GM23248 (cell line): ENCODE data around the gene USP6NL. TPM values are rescaled to one million over a fixed set of nuclear protein-coding genes. Genes with fewer than 3 reads are reported as not detected.

ENCODE experiments used
- DNase-seq: peaks from one replicate; pipeline ENCODE4 v3.0.0-alpha.2; 2015
- H2AFZ ChIP-seq: fragments of 200-600 bp; sonication (generic); 2 replicates; pipeline ENCODE4 v1.6.1; 2016; ENCODE audit warnings: antibody characterized with exemption
- H3F3A ChIP-seq: fragments of 200-600 bp; sonication (generic); 2 replicates; pipeline ENCODE4 v1.6.1; 2016; ENCODE audit warnings: mild to moderate bottlenecking, antibody characterized with exemption, mixed run types; ENCODE audit not compliant: insufficient read depth
- H3K27ac ChIP-seq: fragments of 200-600 bp; sonication (generic); 2 replicates; pipeline ENCODE4 v1.5.1; 2016; ENCODE audit warnings: mild to moderate bottlenecking
- H3K27me3 ChIP-seq: fragments of 200-600 bp; sonication (generic); replicated peaks from 2 replicates; pipeline ENCODE4 v1.6.1; 2016; ENCODE audit warnings: mild to moderate bottlenecking; ENCODE audit not compliant: insufficient read depth
- H3K36me3 ChIP-seq: fragments of 200-600 bp; sonication (generic); 2 replicates; pipeline ENCODE4 v1.6.1; 2016; ENCODE audit warnings: low read depth, mild to moderate bottlenecking
- H3K4me1 ChIP-seq: fragments of 200-600 bp; sonication (generic); 2 replicates; pipeline ENCODE4 v1.6.1; 2016; ENCODE audit warnings: mild to moderate bottlenecking; ENCODE audit not compliant: insufficient read depth
- H3K4me2 ChIP-seq: fragments of 200-600 bp; sonication (generic); one replicate; pipeline ENCODE4 v1.6.1; 2016; ENCODE audit warnings: mild to moderate bottlenecking; ENCODE audit not compliant: unreplicated experiment
- H3K4me3 ChIP-seq: fragments of 200-600 bp; sonication (generic); 2 replicates; pipeline ENCODE4 v1.5.1; 2016; ENCODE audit warnings: mild to moderate bottlenecking
- H3K79me2 ChIP-seq: fragments of 200-600 bp; sonication (generic); 2 replicates; pipeline ENCODE4 v1.6.1; 2016; ENCODE audit warnings: mild to moderate bottlenecking; ENCODE audit not compliant: insufficient read depth
- H3K9ac ChIP-seq: fragments of 200-600 bp; sonication (generic); 2 replicates; pipeline ENCODE4 v1.6.1; 2016; ENCODE audit warnings: mild to moderate bottlenecking
- H3K9me2 ChIP-seq: fragments of 200-600 bp; sonication (generic); 2 replicates; pipeline ENCODE4 v1.6.1; 2016; ENCODE audit warnings: mixed run types, mild to moderate bottlenecking, moderate library complexity; ENCODE audit not compliant: insufficient read depth
- H3K9me3 ChIP-seq: fragments of 200-600 bp; sonication (generic); one replicate; pipeline ENCODE4 v1.6.1; 2017; ENCODE audit warnings: low read depth
- H4K20me1 ChIP-seq: fragments of 200-600 bp; sonication (generic); 2 replicates; pipeline ENCODE4 v1.6.0; 2016; ENCODE audit not compliant: insufficient read depth
- EZH2 ChIP-seq: fragments of 200-600 bp; sonication (generic); IDR thresholded peaks from 2 replicates; pipeline ENCODE4 v1.6.1; 2018; ENCODE audit warnings: antibody characterized with exemption, mild to moderate bottlenecking; ENCODE audit not compliant: insufficient read depth, poor library complexity, severe bottlenecking
- EZH2phosphoT487 ChIP-seq: fragments of 200-600 bp; sonication (generic); IDR thresholded peaks from 2 replicates; pipeline ENCODE4 v1.6.1; 2018; ENCODE audit warnings: antibody characterized with exemption, moderate library complexity, mild to moderate bottlenecking, low read depth; ENCODE audit not compliant: insufficient read depth
- WGBS, 2 experiments: methylation state at CpG; one replicate each; pipeline ENCODE4 v1.1.6; 2015 to 2017; ENCODE audit warnings: low lambda C conversion rate in 2 of 2, low coverage in 1 of 2; ENCODE audit errors: missing lambda C conversion rate in 2 of 2; 5-methylcytosine and 5-hydroxymethylcytosine counted together
- in situ Hi-C: fragments of 300-500 bp; cut with MboI; formaldehyde crosslinking; loops from 2 replicates; pipeline ENCODE4 v1.15.0; 2020
- polyA plus RNA-seq: library from polyadenylated mRNA; unstranded; fragments of >200 nt; fragmentation: Nextera tagmentation; extraction: Ambion mirVana; gene quantifications from 2 replicates; pipeline ENCODE4 v1.2.1, GENCODE V29; 2016
- total RNA-seq: library from RNA; depleted of rRNA; stranded (reverse); fragments of >200 nt; shearing (Covaris generic); gene quantifications from 2 replicates; pipeline ENCODE4 v1.2.3, GENCODE V29; 2014

Gene USP6NL
- total and polyA plus RNA-seq, 2 experiments from 2014 or later = 4.4 to 9.2 TPM

- H3K79me2 ChIP-seq = peaks cover 12% of the 10 kb centered on the region; the same call in 1 of the 2 replicates
- no peak overlapping the region for H3K4me3 ChIP-seq
Observed at GRCh38 chr10:11553773-11554381, 57.6 kb downstream of the USP6NL start.

GRCh38 chr10:11551916-11552602 lies 59.4 kb downstream of the USP6NL start:
- H3F3A ChIP-seq = peaks cover 23% of the 10 kb centered on the region
- no peak for TF ChIP-seq EZH2
- no peak for TF ChIP-seq EZH2phosphoT487
- no peaks in the 10 kb centered on the region for H3K36me3 ChIP-seq
- H3K9me2 ChIP-seq = no peaks in the 10 kb centered on the region
- in situ Hi-C loops = no loop called here
- no peak overlapping the region for H2AFZ ChIP-seq
- H3K9ac ChIP-seq = 0 out of 2 replicates have a peak overlapping the region, but pooled peaks have one; percentile 22
- no peaks in the 10 kb centered on the region for H3K9me3 ChIP-seq
- peak; percentile 92 for DNase-seq
- no peaks in the 10 kb centered on the region for H3K27me3 ChIP-seq
- H3K4me2 ChIP-seq = peak overlapping the region; percentile 78
- peaks cover 12% of the 10 kb centered on the region; the same call in 1 of the 2 replicates for H3K79me2 ChIP-seq
- H4K20me1 ChIP-seq = no peaks in the 10 kb centered on the region
- H3K4me1 ChIP-seq = peaks cover 17% of the 10 kb centered on the region
- peak overlapping the region; percentile 41 for H3K4me3 ChIP-seq
- H3K27ac ChIP-seq = peak overlapping the region; percentile 69
- 16% methylated on average over 4 of the region's 4 CpGs for WGBS, 2 experiments

More at GRCh38 chr10:11553773-11554381, 57.6 kb downstream of the USP6NL start:
- no peaks in the 10 kb centered on the region for H3K9me2 ChIP-seq
- no peak overlapping the region for H3K9ac ChIP-seq
- H3K36me3 ChIP-seq = no peaks in the 10 kb centered on the region
- DNase-seq = no peak
- peaks cover 23% of the 10 kb centered on the region for H3F3A ChIP-seq
- H3K9me3 ChIP-seq = no peaks in the 10 kb centered on the region
- no peak overlapping the region for H3K27ac ChIP-seq
- H2AFZ ChIP-seq = no peak overlapping the region
- H4K20me1 ChIP-seq = no peaks in the 10 kb centered on the region
- peaks cover 17% of the 10 kb centered on the region for H3K4me1 ChIP-seq
- in situ Hi-C loops = no loop called here
- no peaks in the 10 kb centered on the region for H3K27me3 ChIP-seq
- no peak overlapping the region for H3K4me2 ChIP-seq
- no peak for TF ChIP-seq EZH2phosphoT487
- WGBS, 2 experiments = 98 to 99% methylated on average over 6 of the region's 6 CpGs

GRCh38 chr10:11551104-11551503 lies 60.3 kb downstream of the USP6NL start:
- H3K27ac ChIP-seq = 0 out of 2 replicates have a peak overlapping the region, but pooled peaks have one; percentile 69
- H3K9ac ChIP-seq = no peak overlapping the region
- H3F3A ChIP-seq = peaks cover 30% of the 10 kb centered on the region
- no peaks in the 10 kb centered on the region for H4K20me1 ChIP-seq
- H3K9me2 ChIP-seq = no peaks in the 10 kb centered on the region
- H2AFZ ChIP-seq = no peak overlapping the region
- in situ Hi-C loops = no loop called here
- DNase-seq = no peak
- no peaks in the 10 kb centered on the region for H3K9me3 ChIP-seq
- TF ChIP-seq EZH2phosphoT487 (no peak), EZH2 (no peak)
- peaks cover 12% of the 10 kb centered on the region; the same call in 1 of the 2 replicates for H3K79me2 ChIP-seq
- H3K27me3 ChIP-seq = no peaks in the 10 kb centered on the region
- H3K4me2 ChIP-seq = no peak overlapping the region
- 94 to 99% methylated on average over 4 of the region's 4 CpGs for WGBS, 2 experiments
- H3K36me3 ChIP-seq = no peaks in the 10 kb centered on the region
- peaks cover 26% of the 10 kb centered on the region for H3K4me1 ChIP-seq
- no peak overlapping the region for H3K4me3 ChIP-seq

DNA sequence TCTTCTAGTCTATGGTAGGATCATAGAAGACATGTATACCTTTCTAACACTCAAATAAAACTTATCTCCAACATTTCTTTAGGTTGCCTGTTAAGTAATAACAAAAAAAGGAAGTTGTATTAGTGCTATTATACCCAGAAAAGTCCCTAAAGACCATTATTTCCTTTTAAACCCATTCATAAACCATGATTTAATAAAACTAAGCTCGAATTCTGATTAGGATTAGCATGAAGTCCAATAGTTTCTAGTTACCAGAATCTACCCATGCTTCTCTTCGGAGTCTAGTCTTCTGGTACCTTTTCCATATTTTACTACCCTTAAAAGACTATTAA lies 62.7 kb downstream of the USP6NL start:
- Histone ChIP-seq H3K9me2 (no peaks in the 10 kb centered on the region), H3K9me3 (no peaks in the 10 kb centered on the region), H4K20me1 (no peaks in the 10 kb centered on the region), H3K4me2 (no peak overlapping the region), H3K27me3 (no peaks in the 10 kb centered on the region), H3K79me2 (0 out of 2 replicates have a peak, but pooled peaks cover 4% of the 10 kb centered on the region), H3K9ac (no peak overlapping the region), H3K27ac (no peak overlapping the region), H3F3A (peaks cover 36% of the 10 kb centered on the region), H2AFZ (no peak overlapping the region), H3K4me1 (peaks cover 27% of the 10 kb centered on the region), H3K4me3 (no peak overlapping the region), H3K36me3 (no peaks in the 10 kb centered on the region)
- DNase-seq = no peak
- TF ChIP-seq EZH2 (no peak), EZH2phosphoT487 (no peak)
- in situ Hi-C loops = no loop called here
- 97 to 98% methylated on average over 2 of the region's 2 CpGs for WGBS, 2 experiments
